NCI-H226 (cell line): ENCODE measurements around the gene GGN.
"Not testable (repeated sequence)": the region's sequence is repeated elsewhere in the genome, so short reads cannot be mapped to it uniquely, and the experiment has no call there.

Experiments
- DNase-seq: peaks from one replicate; pipeline ENCODE4 v3.0.0-alpha.2; 2015

Gene GGN

GRCh38 chr19:38360839-38361631 lies 26.8 kb downstream of the GGN start:
- DNase-seq = no peak

- no peak for DNase-seq
These were observed 27.5 kb downstream of the GGN start for GRCh38 chr19:38360351-38360750.

- DNase-seq = no peak
These were observed 28.4 kb downstream of the GGN start for GRCh38 chr19:38359242-38360021.

- DNase-seq = no peak
These were observed 29.8 kb downstream of the GGN start for GRCh38 chr19:38358071-38358470.

GRCh38 chr19:38355728-38356725 lies 31.8 kb downstream of the GGN start:
- DNase-seq = no peak

GRCh38 chr19:38352611-38353010 lies 35.2 kb downstream of the GGN start:
- DNase-seq = no peak

- no peak for DNase-seq
These were observed 35.9 kb downstream of the GGN start for GRCh38 chr19:38351865-38352395.

GRCh38 chr19:38350883-38351282 lies 37.0 kb downstream of the GGN start:
- no peak for DNase-seq

GRCh38 chr19:38346837-38347236 lies 41.0 kb downstream of the GGN start:
- no peak for DNase-seq

GRCh38 chr19:38340927-38341326 lies 46.9 kb downstream of the GGN start:
- DNase-seq = no peak

GRCh38 chr19:38339011-38339410 lies 48.8 kb downstream of the GGN start:
- DNase-seq = not testable (repeated sequence)

GRCh38 chr19:38337360-38337653 lies 50.5 kb downstream of the GGN start:
- DNase-seq = no peak

- peak; percentile 80 for DNase-seq
These were observed 51.0 kb downstream of the GGN start for GRCh38 chr19:38336638-38337359.

- peak; percentile 96 for DNase-seq
These were observed 51.7 kb downstream of the GGN start for GRCh38 chr19:38335949-38336637.
